Neural crest cell (in vitro differentiated cells): ENCODE measurements around the gene PLAAT2. TPM values are rescaled to one million over a fixed set of nuclear protein-coding genes. Genes with fewer than 3 reads are reported as not detected.

Experiments
- DNase-seq: peaks from one replicate; pipeline ENCODE4 v3.0.0; 2021; ENCODE audit warnings: low read depth, mixed read lengths, low spot score
- H3K27ac Mint-ChIP-seq: one replicate; pipeline ENCODE4 v1.8.0; 2021; ENCODE audit warnings: mild to moderate bottlenecking, mixed read lengths; ENCODE audit not compliant: unreplicated experiment
- H3K27me3 Mint-ChIP-seq: 2 replicates; pipeline ENCODE4 v1.8.0; 2021; ENCODE audit warnings: low read depth, mild to moderate bottlenecking, mixed read lengths
- H3K36me3 Mint-ChIP-seq: 2 replicates; pipeline ENCODE4 v1.8.0; 2021; ENCODE audit warnings: low read depth, mild to moderate bottlenecking, mixed read lengths
- H3K4me1 Mint-ChIP-seq: 2 replicates; pipeline ENCODE4 v1.8.0; 2021; ENCODE audit warnings: mixed read lengths
- H3K4me3 Mint-ChIP-seq: one replicate; pipeline ENCODE4 v1.8.0; 2021; ENCODE audit warnings: mild to moderate bottlenecking, mixed read lengths
- H3K9me3 Mint-ChIP-seq: 2 replicates; pipeline ENCODE4 v1.8.0; 2021; ENCODE audit warnings: mixed read lengths
- total RNA-seq: library from RNA; stranded (reverse); gene quantifications from 2 replicates; pipeline ENCODE4 v1.2.1, GENCODE V29; 2021
- TF ChIP-seq, protein P1 (sequence below): fragments of 200-600 bp; sonication (generic); conservative IDR thresholded peaks from 2 replicates; pipeline ENCODE4 v1.5.0; 2021; ENCODE audit warnings: antibody characterized with exemption, mild to moderate bottlenecking

Gene PLAAT2
- total RNA-seq, 1 donor from 2014 or later = not detected

DNA sequence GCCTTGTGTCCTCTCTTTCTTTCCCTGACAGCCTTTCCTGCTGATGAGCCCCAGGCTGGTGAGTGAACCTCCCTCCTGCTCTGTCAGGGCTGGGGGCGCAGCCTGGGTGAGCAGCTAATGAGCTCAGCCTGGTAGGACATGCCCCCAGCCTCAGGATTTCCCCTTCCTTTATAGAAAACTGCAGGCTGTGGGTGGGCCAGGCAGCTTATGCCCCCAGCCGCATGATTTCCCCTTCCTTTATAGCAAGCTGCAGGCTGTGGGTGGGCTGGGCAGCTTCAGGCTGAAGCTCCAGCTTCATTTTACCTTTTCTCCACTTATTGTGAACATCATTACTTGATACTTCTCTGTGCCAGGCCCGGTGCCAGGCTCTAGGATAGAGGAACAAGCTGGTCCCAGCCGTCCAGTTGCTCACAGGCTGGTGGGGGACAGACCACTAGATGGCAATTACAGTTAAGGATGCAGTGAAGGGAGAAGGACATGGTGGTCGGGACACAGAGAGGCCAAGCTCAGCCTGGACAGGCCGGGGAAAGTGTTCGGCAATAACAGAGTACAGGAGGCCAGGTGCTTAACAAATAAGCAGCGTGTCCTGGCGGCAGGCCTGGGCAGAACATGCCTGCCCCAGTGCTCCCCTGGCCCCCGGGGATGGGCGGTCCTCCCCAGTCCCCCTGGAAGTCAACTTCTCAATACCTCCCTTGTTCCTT is 52.0 kb downstream of the PLAAT2 start:
- Mint-ChIP-seq H3K4me1 (no peaks in the 10 kb centered on the region), H3K27me3 (no peaks in the 10 kb centered on the region), H3K27ac (peak overlapping the region; percentile 50), H3K9me3 (no peaks in the 10 kb centered on the region), H3K4me3 (no peak overlapping the region), H3K36me3 (no peaks in the 10 kb centered on the region)
- TF ChIP-seq, protein P1, sequence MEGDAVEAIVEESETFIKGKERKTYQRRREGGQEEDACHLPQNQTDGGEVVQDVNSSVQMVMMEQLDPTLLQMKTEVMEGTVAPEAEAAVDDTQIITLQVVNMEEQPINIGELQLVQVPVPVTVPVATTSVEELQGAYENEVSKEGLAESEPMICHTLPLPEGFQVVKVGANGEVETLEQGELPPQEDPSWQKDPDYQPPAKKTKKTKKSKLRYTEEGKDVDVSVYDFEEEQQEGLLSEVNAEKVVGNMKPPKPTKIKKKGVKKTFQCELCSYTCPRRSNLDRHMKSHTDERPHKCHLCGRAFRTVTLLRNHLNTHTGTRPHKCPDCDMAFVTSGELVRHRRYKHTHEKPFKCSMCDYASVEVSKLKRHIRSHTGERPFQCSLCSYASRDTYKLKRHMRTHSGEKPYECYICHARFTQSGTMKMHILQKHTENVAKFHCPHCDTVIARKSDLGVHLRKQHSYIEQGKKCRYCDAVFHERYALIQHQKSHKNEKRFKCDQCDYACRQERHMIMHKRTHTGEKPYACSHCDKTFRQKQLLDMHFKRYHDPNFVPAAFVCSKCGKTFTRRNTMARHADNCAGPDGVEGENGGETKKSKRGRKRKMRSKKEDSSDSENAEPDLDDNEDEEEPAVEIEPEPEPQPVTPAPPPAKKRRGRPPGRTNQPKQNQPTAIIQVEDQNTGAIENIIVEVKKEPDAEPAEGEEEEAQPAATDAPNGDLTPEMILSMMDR = no peak
- DNase-seq = no peak

DNA sequence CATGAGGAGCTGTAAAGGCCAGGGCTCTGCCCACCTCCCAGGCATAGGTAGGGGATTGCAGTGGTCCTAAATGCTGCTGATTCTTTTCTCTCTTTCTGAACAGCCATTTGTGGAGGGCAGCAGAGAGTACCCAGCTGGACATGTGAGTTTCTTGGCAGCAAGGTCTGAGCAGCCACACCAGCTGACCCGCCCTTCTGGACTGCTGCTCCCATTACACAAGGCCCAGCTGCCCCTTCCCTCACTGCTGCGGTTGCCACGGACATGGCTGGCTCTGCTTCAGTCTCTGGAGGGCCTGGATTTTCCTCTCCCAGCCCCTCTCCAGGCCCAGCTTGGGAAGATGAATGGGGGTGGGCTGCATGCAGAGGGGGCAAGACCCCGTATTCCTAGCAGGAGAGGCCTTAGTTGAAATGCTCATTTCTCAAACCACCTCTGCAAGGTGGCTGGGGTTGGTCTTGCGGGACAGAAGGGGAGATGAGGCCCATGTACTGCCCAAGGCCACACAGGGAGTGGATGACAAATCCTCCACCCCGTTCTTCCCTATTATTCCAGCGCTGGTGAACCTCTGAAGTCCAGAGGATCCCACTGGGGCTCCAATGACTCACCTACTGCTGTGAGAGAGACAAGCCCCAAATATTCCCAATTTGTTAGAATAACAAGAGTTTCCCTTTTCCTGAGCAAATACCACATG is 52.7 kb downstream of the PLAAT2 start:
- Mint-ChIP-seq H3K4me3 (no peak overlapping the region), H3K36me3 (no peaks in the 10 kb centered on the region), H3K27ac (no peak overlapping the region), H3K9me3 (no peaks in the 10 kb centered on the region), H3K27me3 (no peaks in the 10 kb centered on the region), H3K4me1 (no peaks in the 10 kb centered on the region)
- TF ChIP-seq, protein P1 = no peak
- no peak for DNase-seq

DNA sequence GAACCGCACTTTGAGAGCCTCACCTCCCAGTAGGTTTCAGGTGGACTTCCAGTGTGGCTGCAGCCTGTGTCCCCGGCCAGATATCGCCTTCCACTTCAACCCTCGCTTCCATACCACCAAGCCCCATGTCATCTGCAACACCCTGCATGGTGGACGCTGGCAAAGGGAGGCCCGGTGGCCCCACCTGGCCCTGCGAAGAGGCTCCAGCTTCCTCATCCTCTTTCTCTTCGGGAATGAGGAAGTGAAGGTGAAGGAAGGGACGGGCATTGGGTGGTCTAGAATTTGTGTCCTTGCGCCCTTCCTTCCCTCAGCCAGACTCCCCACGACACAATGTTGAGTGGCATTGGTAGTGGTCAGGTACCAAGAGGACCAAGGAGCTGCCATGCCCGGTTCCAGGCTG is 54.4 kb downstream of the PLAAT2 start:
- Mint-ChIP-seq H3K4me1 (no peaks in the 10 kb centered on the region), H3K36me3 (no peaks in the 10 kb centered on the region)

DNA sequence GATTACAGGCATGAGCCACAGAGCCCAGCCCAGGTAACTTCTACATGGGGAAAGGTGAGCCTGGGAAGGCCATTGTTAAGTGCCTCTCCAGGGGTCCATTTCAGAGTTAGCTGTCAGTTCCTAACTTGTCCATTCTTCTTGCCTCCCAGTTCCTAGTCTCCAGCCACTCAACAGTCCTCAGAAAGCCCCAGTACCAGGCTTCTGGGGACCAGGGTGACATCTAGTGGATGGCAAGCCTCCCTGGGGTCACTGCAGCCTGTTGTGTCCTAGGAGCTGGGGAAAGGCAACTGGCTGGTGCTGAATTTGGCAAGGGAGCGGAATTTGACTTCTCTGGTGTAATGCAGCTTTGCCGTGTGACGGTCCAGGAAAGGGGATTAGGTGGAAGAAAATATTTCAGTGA is 55.2 kb downstream of the PLAAT2 start:
- Mint-ChIP-seq H3K36me3 (no peaks in the 10 kb centered on the region), H3K4me3 (no peak overlapping the region), H3K9me3 (no peaks in the 10 kb centered on the region), H3K27ac (no peak overlapping the region), H3K4me1 (no peaks in the 10 kb centered on the region), H3K27me3 (no peaks in the 10 kb centered on the region)
- DNase-seq = no peak
- TF ChIP-seq, protein P1 = peak; percentile 36

More for the DNA sequence above, 54.4 kb downstream of the PLAAT2 start:
- Mint-ChIP-seq H3K4me3 (no peak overlapping the region), H3K27me3 (no peaks in the 10 kb centered on the region), H3K27ac (no peak overlapping the region), H3K9me3 (no peaks in the 10 kb centered on the region)
- no peak for DNase-seq
- TF ChIP-seq, protein P1 = no peak

DNA sequence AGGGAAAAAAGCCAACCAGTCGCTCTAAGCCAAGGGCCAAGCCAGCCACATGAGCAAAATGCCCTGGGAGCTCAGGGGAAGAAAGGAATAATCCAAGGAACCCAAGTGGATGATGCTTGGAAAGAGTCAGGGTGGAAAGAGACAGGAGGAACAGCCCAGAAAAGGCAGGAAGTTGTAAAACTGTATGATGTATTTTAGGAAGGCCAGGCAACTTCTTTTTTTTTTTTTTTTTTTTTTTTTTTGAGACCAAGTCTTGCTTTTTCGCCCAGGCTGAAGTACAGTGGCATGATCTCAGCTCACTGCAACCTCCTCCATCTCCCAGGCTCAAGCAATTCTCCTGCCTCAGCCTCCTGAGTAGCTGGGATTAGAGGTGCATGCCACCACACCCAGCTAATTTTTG is 55.7 kb downstream of the PLAAT2 start:
- Mint-ChIP-seq H3K27ac (no peak overlapping the region), H3K4me1 (no peaks in the 10 kb centered on the region), H3K27me3 (no peaks in the 10 kb centered on the region), H3K36me3 (no peaks in the 10 kb centered on the region), H3K4me3 (no peak overlapping the region), H3K9me3 (no peaks in the 10 kb centered on the region)
- DNase-seq = no peak
- TF ChIP-seq, protein P1 = no peak
